Activated CD4-positive, alpha-beta T cell treated with anti-CD3 and anti-CD28 coated beads for 1 hour (primary cell): Measurements from ENCODE around the gene TRAF4.
"Not testable (repeated sequence)": the region's sequence is repeated elsewhere in the genome, so short reads cannot be mapped to it uniquely, and the experiment has no call there.

Experiments
- DNase-seq: peaks from one replicate; pipeline ENCODE4 v3.0.0-alpha.2; 2020

Gene TRAF4

DNA sequence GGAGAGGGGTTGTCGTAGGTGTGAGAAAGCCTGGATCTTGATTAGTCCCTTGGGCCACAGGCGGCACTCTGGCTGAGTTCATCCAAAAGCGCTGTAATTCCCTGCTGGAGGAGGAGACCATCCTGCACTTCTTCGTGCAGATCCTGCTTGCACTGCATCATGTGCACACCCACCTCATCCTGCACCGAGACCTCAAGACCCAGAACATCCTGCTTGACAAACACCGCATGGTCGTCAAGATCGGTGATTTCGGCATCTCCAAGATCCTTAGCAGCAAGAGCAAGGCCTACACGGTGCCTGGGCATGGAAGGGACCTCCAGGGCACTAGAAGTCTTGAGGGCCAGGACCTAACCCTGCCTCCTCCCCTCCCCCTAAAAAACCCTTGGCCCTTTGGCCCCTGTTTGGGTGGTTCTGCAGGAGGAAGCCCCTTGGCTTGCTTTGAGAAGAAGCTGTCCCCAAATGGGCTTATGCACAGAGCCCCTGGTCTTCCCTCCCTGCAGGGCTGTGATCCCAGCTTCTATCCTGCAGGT, 9.0 kb upstream of the TRAF4 start:
- DNase-seq = no peak

DNA sequence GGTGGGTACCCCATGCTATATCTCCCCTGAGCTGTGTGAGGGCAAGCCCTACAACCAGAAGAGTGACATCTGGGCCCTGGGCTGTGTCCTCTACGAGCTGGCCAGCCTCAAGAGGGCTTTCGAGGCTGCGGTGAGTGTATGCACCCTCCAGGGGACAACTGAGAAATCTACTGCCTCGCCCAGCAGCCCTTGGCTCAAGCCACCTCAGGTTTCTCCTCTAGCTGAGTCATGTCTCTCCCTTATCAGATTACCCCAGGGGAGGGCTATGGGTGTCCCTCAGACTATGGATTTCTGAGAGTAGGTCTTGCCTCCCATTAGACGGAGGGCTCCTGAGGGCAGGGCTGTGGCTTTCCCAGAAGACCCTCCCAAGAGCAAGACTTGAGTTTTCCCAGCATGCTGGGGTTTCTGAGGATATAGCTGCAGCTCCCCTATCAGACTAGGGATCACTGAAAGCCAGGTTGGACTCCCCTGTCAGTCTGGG, 8.5 kb upstream of the TRAF4 start:
- no peak for DNase-seq

DNA sequence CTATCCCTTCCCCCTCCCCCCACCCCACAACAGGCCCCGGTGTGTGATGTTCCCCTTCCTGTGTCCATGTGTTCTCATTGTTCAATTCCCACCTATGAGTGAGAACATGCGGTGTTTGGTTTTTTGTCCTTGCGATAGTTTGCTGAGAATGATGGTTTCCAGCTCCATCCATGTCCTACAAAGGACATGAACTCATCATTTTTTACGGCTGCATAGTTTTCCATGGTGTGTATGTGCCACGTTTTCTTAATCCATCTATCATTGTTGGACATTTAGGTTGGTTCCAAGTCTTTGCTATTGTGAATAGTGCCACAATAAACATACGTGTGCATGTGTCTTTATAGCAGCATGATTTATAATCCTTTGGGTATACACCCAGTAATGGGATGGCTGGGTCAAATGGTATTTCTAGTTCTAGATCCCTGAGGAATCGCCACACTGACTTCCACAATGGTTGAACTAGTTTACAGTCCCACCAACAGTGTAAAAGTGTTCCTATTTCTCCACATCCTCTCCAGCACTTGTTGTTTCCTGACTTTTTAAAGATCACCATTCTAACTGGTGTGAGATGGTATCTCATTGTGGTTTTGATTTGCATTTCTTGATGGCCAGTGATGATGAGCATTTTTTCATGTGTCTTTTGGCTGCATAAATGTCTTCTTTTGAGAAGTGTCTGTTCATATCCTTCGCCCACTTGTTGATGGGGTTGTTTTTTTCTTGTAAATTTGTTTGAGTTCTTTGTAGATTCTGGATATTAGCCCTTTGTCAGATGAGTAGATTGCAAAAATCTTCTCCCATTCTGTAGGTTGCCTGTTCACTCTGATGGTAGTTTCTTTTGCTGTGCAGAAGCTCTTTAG, 7.7 kb upstream of the TRAF4 start:
- DNase-seq = not testable (repeated sequence)

DNA sequence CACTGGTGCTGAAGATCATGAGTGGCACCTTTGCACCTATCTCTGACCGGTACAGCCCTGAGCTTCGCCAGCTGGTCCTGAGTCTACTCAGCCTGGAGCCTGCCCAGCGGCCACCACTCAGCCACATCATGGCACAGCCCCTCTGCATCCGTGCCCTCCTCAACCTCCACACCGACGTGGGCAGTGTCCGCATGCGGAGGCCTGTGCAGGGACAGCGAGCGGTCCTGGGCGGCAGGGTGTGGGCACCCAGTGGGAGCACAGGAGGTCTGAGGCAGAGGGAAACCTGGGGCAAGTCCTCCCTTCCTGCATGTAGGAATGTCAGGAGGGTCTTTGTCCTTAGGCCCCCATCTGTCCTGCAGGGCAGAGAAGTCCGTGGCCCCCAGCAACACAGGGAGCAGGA, 6.5 kb upstream of the TRAF4 start:
- no peak for DNase-seq

DNA sequence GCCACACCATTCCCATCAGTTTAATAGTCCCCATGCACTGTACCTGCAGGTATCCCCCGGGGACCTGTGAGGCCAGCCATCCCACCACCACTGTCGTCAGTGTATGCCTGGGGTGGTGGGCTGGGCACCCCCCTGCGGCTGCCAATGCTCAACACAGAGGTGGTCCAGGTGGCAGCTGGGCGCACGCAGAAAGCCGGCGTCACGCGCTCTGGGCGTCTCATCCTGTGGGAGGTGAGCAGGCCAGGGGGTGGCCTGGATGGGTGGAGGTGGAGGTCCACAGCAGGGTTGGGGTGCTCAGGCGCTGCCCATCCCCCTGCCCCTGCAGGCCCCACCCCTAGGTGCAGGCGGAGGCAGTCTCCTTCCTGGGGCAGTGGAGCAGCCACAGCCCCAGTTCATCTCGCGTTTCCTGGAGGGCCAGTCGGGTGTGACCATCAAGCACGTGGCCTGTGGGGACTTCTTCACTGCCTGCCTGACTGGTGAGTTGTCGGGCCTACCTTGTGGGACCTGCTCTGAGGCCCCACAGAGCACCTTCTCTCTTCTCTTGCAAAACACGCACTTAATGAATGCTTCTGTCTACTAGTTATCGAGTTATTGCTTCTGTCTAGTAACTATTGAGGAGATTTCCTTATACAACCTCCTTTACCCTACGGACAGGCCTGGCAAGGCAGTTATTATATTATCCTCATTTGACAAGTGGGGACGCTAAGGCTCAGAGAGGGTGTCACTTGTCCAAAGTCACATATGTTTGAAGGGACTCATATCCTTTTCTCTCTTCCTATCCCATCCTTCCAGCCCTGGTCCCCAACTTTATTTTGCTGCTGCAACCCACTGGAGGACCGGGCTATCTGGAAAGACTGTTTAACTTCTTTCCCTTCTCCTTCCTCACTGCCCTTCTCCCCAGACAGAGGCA, 5.8 kb upstream of the TRAF4 start:
- no peak for DNase-seq

DNA sequence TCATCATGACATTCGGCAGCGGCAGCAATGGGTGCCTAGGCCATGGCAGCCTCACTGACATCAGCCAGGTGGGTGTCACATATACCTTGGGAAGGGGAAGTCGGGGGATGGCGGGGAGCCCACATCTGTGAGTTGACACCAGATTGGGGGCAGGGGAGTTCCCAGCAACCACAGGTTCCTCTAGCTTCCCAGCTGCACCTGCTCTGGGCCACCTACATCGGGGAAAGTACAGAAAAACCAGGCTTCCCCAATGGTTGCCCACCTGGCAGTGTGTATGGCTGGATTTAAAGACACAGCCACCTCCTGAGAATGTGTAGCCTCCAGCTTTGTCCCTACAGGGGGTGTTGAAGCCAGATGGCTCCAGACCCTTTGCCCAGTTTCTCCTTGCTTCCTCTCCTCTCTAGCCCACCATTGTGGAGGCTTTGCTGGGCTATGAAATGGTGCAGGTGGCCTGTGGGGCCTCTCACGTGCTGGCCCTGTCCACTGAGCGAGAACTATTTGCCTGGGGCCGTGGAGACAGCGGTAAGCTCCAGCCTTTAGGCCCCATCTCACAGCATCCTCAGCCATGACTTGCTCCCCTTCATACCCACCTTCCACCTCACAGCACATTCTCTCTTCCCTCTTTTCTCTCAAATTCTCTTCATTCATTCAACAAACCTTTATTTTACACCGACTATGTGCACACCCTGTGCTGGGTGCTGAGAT, 5.0 kb upstream of the TRAF4 start:
- no peak for DNase-seq

DNA sequence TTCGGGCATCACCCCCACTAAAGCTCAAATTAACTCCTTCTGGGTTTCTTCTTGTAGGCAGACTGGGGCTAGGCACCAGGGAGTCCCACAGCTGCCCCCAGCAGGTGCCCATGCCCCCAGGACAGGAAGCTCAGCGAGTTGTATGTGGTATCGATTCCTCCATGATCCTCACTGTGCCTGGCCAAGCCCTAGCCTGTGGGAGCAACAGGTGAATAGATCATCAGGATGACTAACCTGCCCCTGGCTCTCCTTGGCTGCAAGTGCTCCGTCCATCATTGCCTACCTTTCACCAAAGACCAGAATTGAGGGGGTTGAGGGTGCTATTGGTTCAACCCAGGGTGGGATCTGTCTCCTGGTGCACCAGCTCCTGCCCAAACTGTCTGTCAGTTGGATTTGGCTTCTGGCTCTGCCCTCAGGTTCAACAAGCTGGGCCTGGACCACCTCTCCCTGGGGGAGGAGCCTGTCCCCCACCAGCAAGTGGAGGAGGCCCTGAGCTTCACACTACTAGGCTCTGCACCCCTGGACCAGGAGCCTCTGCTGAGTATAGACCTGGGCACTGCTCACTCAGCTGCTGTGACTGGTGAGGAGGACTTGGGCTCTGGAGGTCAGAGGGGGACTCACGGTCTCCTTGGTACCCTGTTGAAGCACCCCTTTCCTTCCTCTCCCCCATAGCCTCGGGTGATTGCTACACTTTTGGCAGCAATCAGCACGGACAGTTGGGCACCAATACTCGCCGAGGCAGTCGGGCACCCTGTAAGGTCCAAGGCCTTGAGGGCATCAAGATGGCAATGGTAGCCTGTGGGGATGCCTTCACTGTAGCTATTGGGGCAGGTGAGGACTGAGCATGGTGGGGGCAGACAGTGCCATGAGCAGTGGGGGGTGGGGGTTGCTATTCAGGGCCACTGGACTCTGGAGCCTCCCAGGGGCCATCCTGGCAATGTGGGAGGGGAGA, 3.1 kb upstream of the TRAF4 start:
- no peak for DNase-seq

DNA sequence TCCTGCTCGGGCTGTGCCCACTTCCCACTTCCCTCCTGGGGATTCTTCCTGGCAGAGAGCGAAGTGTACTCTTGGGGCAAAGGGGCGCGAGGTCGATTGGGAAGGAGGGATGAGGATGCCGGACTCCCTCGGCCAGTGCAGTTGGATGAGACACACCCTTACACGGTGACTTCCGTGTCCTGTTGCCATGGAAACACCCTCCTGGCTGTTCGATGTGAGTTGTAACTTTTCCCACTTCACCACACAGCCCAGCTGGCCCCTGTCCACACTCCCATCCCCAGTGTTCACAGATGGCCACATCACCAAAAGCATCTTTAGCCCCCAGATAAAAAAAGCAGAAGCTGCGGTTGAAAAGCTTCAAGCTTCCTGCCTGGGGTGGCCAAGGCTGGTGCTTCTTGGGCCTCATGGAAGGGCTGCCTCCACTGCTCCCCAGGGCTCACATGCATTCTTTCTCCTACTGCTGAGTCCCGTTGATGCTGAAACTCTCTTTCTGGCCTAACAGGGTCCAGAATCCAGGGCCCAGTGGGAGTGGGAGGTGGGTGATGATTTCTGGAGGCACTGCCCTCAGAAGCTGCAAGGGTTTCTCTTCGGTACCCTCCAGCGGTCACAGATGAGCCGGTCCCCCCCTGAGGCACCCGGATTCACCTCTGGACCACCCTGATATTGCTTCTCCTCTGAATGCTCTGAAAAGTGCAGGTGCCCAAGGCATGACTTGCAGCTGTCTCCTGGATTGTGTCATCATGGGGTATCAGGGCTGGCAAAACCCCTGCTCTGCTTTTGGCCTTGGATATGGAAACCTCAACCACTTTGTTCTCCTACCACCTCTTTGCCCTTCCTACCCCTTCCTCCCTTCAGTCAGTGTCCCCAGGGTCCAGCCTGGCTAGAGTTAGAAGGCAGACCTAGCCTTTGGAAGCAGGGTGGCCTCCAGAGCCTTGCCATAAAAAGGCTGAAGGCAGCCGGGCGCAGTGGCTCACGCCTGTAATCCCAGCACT, 2.2 kb upstream of the TRAF4 start:
- no peak for DNase-seq

DNA sequence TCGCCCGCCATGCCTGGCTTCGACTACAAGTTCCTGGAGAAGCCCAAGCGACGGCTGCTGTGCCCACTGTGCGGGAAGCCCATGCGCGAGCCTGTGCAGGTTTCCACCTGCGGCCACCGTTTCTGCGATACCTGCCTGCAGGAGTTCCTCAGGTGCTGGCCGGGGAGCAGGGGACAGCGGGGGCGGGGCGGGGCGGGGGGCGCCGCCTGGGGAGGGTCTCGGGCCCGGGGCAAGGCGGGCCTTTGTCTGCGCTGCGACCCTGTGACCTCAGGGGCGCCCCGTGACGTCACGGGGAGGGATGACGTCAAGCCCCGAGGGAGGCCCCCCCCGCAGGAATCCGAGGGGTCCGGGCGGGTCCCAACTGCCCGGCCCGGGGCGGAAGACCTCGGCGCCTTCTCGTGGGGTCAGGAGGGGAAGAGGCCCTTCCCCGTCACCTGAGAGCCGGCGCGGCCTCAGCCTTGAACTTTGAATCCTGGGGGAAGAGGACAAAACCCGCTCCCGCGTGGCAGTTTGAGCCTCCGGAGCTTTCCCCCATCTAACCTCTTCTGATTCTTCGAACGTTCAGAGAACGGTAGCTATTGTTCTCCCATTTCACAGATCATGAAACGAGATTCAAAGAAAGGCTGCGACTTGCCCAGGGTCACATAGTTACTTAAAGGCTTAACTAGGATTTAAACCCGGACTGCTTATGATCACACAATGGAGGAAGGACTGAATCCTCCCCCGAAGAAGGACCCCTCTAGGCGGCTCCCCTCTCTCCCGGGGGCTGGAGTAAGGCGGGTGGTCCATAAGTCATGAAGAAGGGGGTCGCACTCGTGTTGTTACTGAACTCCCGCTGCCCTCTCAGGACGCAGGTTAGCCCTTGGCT, 527 bp downstream of the TRAF4 start:
- peak; percentile 55 for DNase-seq

DNA sequence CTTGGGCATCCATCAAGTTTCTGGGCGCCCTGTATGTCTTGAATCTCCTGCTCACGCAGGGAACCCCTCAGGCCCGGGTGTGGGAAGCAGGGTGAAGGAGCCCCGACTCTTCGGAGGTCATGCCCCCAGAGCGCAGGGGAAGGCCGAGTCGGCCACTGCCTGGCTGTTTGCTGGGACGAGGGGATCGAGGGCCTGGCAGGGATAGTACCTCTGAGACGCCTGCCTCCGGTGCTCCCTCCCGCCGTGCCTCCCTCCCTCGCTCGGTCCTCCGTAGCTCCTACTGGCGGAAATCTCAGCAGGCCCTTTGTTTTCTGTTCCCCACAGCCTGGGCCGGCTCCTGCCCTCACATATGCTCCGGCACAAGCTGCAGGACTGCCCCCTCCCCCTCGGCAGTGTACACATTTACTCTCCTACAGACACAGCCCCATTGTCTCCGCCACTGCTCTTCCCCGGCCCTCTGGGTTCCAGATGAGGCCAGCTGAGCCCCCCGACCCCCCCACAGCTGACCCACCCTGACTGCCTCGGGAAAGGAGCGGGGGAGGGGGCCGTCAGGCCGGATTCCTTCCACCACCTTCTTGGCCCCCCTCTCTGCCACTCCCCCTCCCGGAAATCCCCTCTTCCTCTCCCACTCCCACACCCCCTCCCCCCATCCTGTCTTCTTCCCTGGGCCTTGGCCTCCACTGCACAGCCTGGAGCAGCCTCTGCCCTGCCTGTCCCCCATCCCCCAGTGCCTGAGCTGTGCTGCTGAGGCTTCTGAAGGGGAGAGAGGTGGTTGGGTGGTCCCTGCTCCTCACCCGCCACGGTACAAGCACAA, 1.4 kb downstream of the TRAF4 start:
- DNase-seq = no peak

DNA sequence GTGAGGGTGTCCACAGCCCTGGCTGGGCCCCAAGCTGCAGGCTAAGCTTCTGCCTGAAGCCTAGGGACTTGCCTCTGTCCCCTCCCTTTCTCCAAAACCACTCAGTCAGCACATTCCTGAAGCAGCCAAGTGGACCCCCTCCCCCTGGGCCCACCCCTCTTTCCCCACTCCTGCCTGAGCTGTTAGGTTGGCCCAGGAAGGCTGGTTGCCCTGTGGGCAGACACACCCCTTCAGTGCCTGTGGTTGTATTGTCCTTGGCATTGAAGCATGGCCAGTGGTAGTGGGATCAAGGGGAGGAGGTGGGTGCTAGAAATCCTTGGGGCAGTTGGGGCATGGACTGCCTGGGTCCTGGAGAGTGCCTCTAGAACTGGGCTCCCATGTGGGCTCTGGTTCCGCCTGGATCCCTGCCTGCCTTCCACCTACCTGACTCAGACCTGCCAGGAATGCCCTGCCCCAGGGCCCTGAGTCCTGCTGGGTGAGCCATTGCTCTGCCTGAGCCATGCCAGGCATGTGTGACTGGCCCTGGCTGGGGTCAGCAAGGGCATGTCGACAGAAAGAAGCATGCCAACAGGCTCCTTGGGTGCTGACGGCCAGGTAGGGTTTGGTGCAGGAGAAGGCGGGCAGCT, 2.1 kb downstream of the TRAF4 start:
- no peak for DNase-seq

DNA sequence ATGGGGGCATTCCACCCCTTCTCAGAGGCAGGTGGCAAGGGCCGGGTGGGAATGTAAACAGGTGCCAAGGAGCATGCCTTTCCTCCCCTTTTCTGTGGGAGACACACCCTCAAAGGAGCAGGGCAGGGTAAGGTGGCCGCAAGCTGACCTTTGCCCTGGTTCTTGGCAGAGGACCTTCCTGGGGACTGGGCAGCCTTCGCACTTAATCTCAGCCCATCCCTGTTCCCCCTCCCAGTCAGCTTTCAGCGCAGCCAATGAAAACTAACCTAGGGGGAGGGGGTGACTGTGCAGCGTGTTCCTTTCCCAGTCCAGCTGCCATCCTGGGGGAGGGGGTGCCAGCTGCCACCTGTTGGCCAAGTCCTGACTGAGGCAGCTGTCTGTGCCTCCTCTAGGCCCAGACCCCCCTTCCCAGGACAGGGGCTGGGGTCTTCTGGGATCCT, 2.8 kb downstream of the TRAF4 start:
- DNase-seq = no peak

DNA sequence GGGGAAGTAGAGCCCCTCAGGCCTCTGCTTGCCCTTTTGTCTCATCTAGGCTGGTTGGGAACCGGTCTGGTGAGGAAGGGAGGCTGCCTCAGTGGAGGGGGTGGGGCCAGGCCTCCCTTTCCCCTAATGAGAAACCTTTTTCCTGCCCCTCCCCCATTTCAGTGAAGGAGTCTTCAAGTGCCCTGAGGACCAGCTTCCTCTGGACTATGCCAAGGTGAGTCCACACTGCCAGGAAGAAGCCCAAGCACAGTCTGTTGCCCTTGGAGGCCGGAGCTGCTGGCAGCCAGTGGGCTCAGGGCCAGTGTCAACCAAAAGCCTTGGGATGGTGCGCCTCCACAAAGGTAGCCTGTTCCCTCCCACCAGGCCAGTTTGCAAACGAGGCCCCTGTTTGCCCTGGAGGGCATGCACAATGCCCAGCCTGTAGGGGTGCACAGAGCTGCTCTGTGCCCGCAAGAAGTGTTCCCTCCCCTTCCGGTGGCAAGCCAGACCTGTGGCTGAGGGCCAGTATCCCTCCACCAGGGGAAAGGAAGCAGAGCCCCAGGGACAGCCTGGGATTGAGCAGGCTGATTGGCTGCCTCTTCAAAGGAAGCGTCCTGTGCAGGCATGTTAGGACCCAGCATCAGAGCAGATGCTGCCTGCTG, 3.4 kb downstream of the TRAF4 start:
- DNase-seq = no peak

DNA sequence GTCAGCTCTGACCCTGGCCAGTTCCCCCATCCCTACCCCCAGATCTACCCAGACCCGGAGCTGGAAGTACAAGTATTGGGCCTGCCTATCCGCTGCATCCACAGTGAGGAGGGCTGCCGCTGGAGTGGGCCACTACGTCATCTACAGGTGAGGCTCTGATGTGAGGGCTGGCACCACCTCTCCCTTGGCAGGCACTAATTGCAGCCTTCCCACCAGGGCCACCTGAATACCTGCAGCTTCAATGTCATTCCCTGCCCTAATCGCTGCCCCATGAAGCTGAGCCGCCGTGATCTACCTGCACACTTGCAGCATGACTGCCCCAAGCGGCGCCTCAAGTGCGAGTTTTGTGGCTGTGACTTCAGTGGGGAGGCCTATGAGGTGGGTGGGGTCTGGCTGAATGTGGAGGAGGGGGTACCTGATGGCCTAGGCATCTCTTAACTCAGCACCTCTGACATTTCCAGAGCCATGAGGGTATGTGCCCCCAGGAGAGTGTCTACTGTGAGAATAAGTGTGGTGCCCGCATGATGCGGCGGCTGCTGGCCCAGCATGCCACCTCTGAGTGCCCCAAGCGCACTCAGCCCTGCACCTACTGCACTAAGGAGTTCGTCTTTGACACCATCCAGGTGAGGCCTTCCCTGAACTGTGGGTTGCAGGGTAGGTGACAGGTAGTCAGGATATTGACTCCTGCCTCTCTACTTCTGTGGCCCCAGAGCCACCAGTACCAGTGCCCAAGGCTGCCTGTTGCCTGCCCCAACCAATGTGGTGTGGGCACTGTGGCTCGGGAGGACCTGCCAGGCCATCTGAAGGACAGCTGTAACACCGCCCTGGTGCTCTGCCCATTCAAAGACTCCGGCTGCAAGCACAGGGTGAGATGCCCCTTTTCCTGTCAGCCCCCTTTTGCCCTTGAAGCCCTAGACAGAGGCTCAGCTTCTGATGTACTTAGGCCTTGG, 4.3 kb downstream of the TRAF4 start:
- DNase-seq = no peak

DNA sequence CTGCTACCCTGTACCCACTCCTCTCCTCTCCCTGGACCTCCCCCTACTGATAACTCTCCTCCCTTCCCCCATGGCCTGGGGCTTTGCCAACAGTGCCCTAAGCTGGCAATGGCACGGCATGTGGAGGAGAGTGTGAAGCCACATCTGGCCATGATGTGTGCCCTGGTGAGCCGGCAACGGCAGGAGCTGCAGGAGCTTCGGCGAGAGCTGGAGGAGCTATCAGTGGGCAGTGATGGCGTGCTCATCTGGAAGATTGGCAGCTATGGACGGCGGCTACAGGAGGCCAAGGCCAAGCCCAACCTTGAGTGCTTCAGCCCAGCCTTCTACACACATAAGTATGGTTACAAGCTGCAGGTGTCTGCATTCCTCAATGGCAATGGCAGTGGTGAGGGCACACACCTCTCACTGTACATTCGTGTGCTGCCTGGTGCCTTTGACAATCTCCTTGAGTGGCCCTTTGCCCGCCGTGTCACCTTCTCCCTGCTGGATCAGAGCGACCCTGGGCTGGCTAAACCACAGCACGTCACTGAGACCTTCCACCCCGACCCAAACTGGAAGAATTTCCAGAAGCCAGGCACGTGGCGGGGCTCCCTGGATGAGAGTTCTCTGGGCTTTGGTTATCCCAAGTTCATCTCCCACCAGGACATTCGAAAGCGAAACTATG, 5.2 kb downstream of the TRAF4 start:
- no peak for DNase-seq
